CD14-positive monocyte (primary cell): ENCODE measurements around the gene KCNH3. TPM values are rescaled to one million over a fixed set of nuclear protein-coding genes. Genes with fewer than 3 reads are reported as not detected.

Experiments
- DNase-seq, 3 donors: peaks; one replicate each; pipeline ENCODE4 v3.0.0-alpha.2; 2011 to 2022
- H2AFZ ChIP-seq: 2 replicates; pipeline ENCODE4 v1.6.0; 2012; ENCODE audit warnings: mild to moderate bottlenecking, low read depth, low read length, inconsistent platforms; ENCODE audit not compliant: insufficient read depth, poor library complexity, severe bottlenecking
- H3K27ac ChIP-seq, 2 donors: 1 replicate in 1 of 2; 2 replicates in 1 of 2; pipeline ENCODE4 v1.5.1; 2012 to 2013; ENCODE audit warnings: low read length in 2 of 2, control low read depth in 1 of 2, inconsistent platforms in 1 of 2, low read depth in 1 of 2, mild to moderate bottlenecking in 1 of 2
- H3K27me3 ChIP-seq, 2 donors: one replicate each; pipeline versions ENCODE4 v1.6.0 to v1.6.1; 2011 to 2013; ENCODE audit warnings: low read length in 2 of 2; ENCODE audit not compliant: control insufficient read depth in 2 of 2, insufficient read depth in 2 of 2
- H3K36me3 ChIP-seq, 2 donors: replicated peaks in 1 of 2; 1 replicate in 1 of 2; 2 replicates in 1 of 2; pipeline versions ENCODE4 v1.5.1 to v1.6.1; 2012 to 2013; ENCODE audit warnings: low read length in 2 of 2, control low read depth in 1 of 2, inconsistent platforms in 1 of 2, mild to moderate bottlenecking in 1 of 2; ENCODE audit not compliant: insufficient read depth in 2 of 2, control insufficient read depth in 1 of 2
- H3K4me1 ChIP-seq, 2 donors: 1 replicate in 1 of 2; 2 replicates in 1 of 2; pipeline versions ENCODE4 v1.5.1 to v1.6.1; 2012 to 2013; ENCODE audit warnings: low read length in 2 of 2, control low read depth in 1 of 2, inconsistent platforms in 1 of 2, mild to moderate bottlenecking in 1 of 2, moderate library complexity in 1 of 2; ENCODE audit not compliant: insufficient read depth in 2 of 2, control insufficient read depth in 1 of 2
- H3K4me2 ChIP-seq: replicated peaks from 2 replicates; pipeline ENCODE3; 2012; ENCODE audit warnings: low read length, moderate library complexity, mild to moderate bottlenecking; ENCODE audit not compliant: poor library complexity, severe bottlenecking; ENCODE audit errors: extremely low read depth
- H3K4me3 ChIP-seq, 3 experiments: fragments of 200-600 bp in 1 of 3; sonication (generic) in 1 of 3; replicated peaks in 1 of 3; 1 replicate in 2 of 3; 2 replicates in 1 of 3; pipeline ENCODE4 v1.5.1; 2011 to 2013; ENCODE audit warnings: low read length in 3 of 3, mild to moderate bottlenecking in 3 of 3, control low read depth in 2 of 3, low read depth in 2 of 3, inconsistent platforms in 1 of 3, moderate library complexity in 1 of 3
- H3K79me2 ChIP-seq: 2 replicates; pipeline ENCODE4 v1.6.0; 2012; ENCODE audit warnings: mild to moderate bottlenecking, control low read depth, inconsistent platforms, low read length, moderate library complexity; ENCODE audit not compliant: insufficient read depth
- H3K9ac ChIP-seq: 2 replicates; pipeline ENCODE4 v1.6.0; 2017; ENCODE audit warnings: low read length, mild to moderate bottlenecking; ENCODE audit not compliant: insufficient read depth, poor library complexity, severe bottlenecking
- H3K9me3 ChIP-seq, 2 donors: replicated peaks in 1 of 2; 1 replicate in 1 of 2; 2 replicates in 1 of 2; pipeline versions ENCODE4 v1.5.1 to v1.6.1; 2012 to 2013; ENCODE audit warnings: low read length in 2 of 2, control low read depth in 1 of 2; ENCODE audit not compliant: control insufficient read depth in 1 of 2, insufficient read depth in 1 of 2
- H4K20me1 ChIP-seq: 2 replicates; pipeline ENCODE4 v1.6.0; 2012; ENCODE audit warnings: mild to moderate bottlenecking, low read length, control low read depth, moderate library complexity; ENCODE audit not compliant: insufficient read depth
- H3K27ac Mint-ChIP-seq, 7 donors: one replicate each; pipeline ENCODE4 v1.8.0; 2020; ENCODE audit warnings: mild to moderate bottlenecking in 7 of 7, mixed read lengths in 7 of 7, moderate library complexity in 6 of 7, inconsistent platforms in 2 of 7
- H3K27me3 Mint-ChIP-seq, 3 donors: one replicate each; pipeline ENCODE4 v1.8.0; 2021 to 2022; ENCODE audit warnings: low read depth in 3 of 3, mild to moderate bottlenecking in 3 of 3, mixed read lengths in 3 of 3, moderate library complexity in 3 of 3, inconsistent platforms in 1 of 3
- H3K36me3 Mint-ChIP-seq, 2 donors: one replicate each; pipeline ENCODE4 v1.8.0; 2020; ENCODE audit warnings: mixed read lengths in 2 of 2, inconsistent platforms in 1 of 2, mild to moderate bottlenecking in 1 of 2
- H3K4me1 Mint-ChIP-seq: one replicate; pipeline ENCODE4 v1.8.0; 2020; ENCODE audit warnings: mild to moderate bottlenecking, mixed read lengths
- H3K4me3 Mint-ChIP-seq, 2 donors: one replicate each; pipeline ENCODE4 v1.8.0; 2020; ENCODE audit warnings: mild to moderate bottlenecking in 2 of 2, mixed read lengths in 2 of 2, moderate library complexity in 1 of 2
- H3K9me3 Mint-ChIP-seq, 7 donors: one replicate each; pipeline ENCODE4 v1.8.0; 2020 to 2022; ENCODE audit warnings: mixed read lengths in 7 of 7, mild to moderate bottlenecking in 6 of 7, moderate library complexity in 6 of 7, inconsistent platforms in 2 of 7
- WGBS: methylation state at CpG from one replicate; pipeline ENCODE4 v1.1.5; 2013; ENCODE audit warnings: missing lambda C conversion rate; ENCODE audit not compliant: insufficient coverage; 5-methylcytosine and 5-hydroxymethylcytosine counted together
- intact Hi-C, 2 donors: fragments of 100-400 bp; cut with micrococcal nuclease; formaldehyde crosslinking; loops; one replicate each; pipeline versions ENCODE4 v1.15.0 to v1.15.1; 2023
- polyA plus RNA-seq, 3 donors: library from polyadenylated mRNA; depleted of rRNA in 1 of 3; unstranded in 2 of 3; stranded (reverse) in 1 of 3; fragments of 300-500 nt in 2 of 3; fragments of >200 nt in 1 of 3; fragmentation: Illumina TruSeq in 2 of 3; gene quantifications; 1 replicate in 2 of 3; 2 replicates in 1 of 3; pipeline ENCODE4 v1.2.3, GENCODE V29; 2012 to 2021
- TF ChIP-seq, protein P1 (sequence below): fragments of 200-600 bp; IDR thresholded peaks from one replicate; pipeline ENCODE4 v1.8.0; 2022; ENCODE audit warnings: antibody characterized with exemption, mild to moderate bottlenecking

KCNH3 gene
- polyA plus RNA-seq, 3 donors = 1.3 to 18.2 (median 3.3) TPM

DNA sequence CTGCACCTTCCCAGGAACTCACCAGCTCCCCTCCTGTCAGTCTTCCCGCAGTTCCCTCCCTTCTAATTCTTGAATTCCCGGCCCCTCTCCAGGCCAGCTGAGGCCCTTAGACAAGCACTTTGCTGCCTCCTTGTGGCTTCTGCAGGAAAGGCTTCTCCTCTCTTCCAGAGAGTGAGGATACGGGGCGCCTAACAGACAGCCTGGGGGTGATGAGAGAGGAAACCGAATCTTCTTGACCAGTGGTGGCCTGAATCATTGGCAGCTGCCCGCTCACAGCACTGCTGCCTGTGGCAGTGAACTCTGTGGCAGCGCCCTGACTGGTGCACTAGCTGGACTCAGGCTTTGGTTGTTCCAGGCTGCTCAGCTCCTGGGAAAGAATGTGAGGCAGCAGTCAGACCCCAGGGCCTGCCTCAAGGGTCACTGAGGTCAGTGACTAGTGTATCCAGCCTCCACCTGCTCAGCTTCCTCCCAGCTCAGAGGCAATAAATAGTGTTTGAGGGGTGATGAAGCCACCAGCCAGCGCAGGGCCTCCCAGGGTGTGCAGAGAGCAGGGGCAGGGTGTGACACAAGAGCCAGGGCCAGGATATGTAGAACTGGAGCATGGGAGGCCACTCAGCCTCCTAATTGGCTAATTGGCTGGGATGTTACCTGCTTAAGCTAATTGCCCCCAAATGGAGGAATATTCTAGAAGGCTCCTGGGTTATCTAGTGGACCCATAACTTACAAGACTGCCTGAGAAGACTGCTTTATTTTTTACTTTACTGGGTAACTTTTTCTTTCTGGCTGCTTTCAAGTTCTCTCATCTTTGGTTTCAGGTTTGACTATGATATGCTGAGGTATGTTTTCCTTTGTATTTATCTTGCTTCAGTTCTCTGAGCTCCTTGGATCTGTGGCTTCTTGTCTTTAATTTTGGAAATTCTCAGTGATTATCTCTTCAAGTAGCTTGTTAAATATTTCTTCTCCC lies 42.0 kb downstream of the KCNH3 start:
- Mint-ChIP-seq H3K4me3 (peak overlapping the region in 1 of 2 donors; percentile 35), H3K36me3 (peaks cover 9 to 12% of the 10 kb centered on the region in 2 donors), H3K27ac (peak overlapping the region in 1 of 7 donors; percentile 31), H3K27me3 (peaks cover 0 to 1% (median 0%) of the 10 kb centered on the region in 3 donors), H3K4me1 (peaks cover 8% of the 10 kb centered on the region), H3K9me3 (peaks cover 0 to 1% (median 0%) of the 10 kb centered on the region in 7 donors)
- H3K4me3 ChIP-seq = no peak overlapping the region
- H3K9me3 ChIP-seq = no peaks in the 10 kb centered on the region
- intact Hi-C loops = loop anchor here in 1 of 2 donors (5.0 kb wide), 1 partner anchor 224 kb away; no protein-coding TSS in a partner anchor
- no peaks in the 10 kb centered on the region for H4K20me1 ChIP-seq
- no peak overlapping the region for H2AFZ ChIP-seq
- H3K27me3 ChIP-seq = no peaks in the 10 kb centered on the region
- no peak overlapping the region for H3K4me2 ChIP-seq
- TF ChIP-seq, protein P1, sequence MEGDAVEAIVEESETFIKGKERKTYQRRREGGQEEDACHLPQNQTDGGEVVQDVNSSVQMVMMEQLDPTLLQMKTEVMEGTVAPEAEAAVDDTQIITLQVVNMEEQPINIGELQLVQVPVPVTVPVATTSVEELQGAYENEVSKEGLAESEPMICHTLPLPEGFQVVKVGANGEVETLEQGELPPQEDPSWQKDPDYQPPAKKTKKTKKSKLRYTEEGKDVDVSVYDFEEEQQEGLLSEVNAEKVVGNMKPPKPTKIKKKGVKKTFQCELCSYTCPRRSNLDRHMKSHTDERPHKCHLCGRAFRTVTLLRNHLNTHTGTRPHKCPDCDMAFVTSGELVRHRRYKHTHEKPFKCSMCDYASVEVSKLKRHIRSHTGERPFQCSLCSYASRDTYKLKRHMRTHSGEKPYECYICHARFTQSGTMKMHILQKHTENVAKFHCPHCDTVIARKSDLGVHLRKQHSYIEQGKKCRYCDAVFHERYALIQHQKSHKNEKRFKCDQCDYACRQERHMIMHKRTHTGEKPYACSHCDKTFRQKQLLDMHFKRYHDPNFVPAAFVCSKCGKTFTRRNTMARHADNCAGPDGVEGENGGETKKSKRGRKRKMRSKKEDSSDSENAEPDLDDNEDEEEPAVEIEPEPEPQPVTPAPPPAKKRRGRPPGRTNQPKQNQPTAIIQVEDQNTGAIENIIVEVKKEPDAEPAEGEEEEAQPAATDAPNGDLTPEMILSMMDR = peak; percentile 86
- H3K4me1 ChIP-seq = no peaks in the 10 kb centered on the region
- H3K79me2 ChIP-seq = no peaks in the 10 kb centered on the region
- no peaks in the 10 kb centered on the region for H3K36me3 ChIP-seq
- 68% methylated on average over 3 of the region's 8 CpGs for WGBS
- H3K27ac ChIP-seq = peak overlapping the region in 1 of 2 donors; percentile 5
- DNase-seq = peak; percentile 33 to 47 (median 46)
- no peak overlapping the region for H3K9ac ChIP-seq

DNA sequence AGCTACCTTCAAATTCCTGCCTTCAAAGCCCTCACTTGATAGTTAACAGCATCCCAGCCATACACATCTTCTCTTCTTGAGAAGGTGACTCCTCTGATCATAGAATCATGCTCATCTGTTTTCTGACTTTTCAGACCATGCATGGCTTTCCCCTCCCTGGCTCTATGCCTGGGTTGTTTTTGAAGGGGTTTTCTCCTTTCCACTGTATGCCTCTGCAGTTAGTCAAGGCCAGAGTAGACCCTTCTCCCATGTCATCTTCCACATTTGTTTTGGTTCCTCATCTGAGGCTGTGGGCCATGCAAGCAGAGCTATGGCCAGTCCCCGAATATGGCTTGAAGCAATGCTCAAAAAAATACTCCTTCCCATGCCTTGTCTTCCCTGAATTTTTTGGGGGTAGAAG lies 43.4 kb downstream of the KCNH3 start:
- Mint-ChIP-seq H3K27ac (no peak overlapping the region), H3K4me3 (no peak overlapping the region), H3K9me3 (peaks cover 0 to 1% (median 0%) of the 10 kb centered on the region in 7 donors), H3K27me3 (peaks cover 0 to 3% (median 2%) of the 10 kb centered on the region in 3 donors), H3K36me3 (peaks cover 9 to 12% of the 10 kb centered on the region in 2 donors), H3K4me1 (peaks cover 8% of the 10 kb centered on the region)
- H3K9ac ChIP-seq = no peak overlapping the region
- H3K4me2 ChIP-seq = no peak overlapping the region
- H2AFZ ChIP-seq = no peak overlapping the region
- no peak for DNase-seq
- no peaks in the 10 kb centered on the region for H3K4me1 ChIP-seq
- WGBS = no CpG with 5 or more reads among the region's 1 CpG
- H3K36me3 ChIP-seq = no peaks in the 10 kb centered on the region
- H3K4me3 ChIP-seq = no peak overlapping the region
- no peaks in the 10 kb centered on the region for H3K9me3 ChIP-seq
- H3K27me3 ChIP-seq = no peaks in the 10 kb centered on the region
- intact Hi-C loops = loop anchor here in 1 of 2 donors (5.0 kb wide), 1 partner anchor 225 kb away; no protein-coding TSS in a partner anchor
- H3K79me2 ChIP-seq = no peaks in the 10 kb centered on the region
- H3K27ac ChIP-seq = no peak overlapping the region
- TF ChIP-seq, protein P1 = no peak
- no peaks in the 10 kb centered on the region for H4K20me1 ChIP-seq
